CD4-positive, alpha-beta T cell treated with Interleukin-17A for 4 hours (primary cell): ENCODE measurements around the gene RNF31.
"Not testable (repeated sequence)": the region's sequence is repeated elsewhere in the genome, so short reads cannot be mapped to it uniquely, and the experiment has no call there.

Experiments
- DNase-seq: peaks from one replicate; pipeline ENCODE4 v3.0.0-alpha.2; 2020; ENCODE audit warnings: mixed read lengths

RNF31 gene

DNA sequence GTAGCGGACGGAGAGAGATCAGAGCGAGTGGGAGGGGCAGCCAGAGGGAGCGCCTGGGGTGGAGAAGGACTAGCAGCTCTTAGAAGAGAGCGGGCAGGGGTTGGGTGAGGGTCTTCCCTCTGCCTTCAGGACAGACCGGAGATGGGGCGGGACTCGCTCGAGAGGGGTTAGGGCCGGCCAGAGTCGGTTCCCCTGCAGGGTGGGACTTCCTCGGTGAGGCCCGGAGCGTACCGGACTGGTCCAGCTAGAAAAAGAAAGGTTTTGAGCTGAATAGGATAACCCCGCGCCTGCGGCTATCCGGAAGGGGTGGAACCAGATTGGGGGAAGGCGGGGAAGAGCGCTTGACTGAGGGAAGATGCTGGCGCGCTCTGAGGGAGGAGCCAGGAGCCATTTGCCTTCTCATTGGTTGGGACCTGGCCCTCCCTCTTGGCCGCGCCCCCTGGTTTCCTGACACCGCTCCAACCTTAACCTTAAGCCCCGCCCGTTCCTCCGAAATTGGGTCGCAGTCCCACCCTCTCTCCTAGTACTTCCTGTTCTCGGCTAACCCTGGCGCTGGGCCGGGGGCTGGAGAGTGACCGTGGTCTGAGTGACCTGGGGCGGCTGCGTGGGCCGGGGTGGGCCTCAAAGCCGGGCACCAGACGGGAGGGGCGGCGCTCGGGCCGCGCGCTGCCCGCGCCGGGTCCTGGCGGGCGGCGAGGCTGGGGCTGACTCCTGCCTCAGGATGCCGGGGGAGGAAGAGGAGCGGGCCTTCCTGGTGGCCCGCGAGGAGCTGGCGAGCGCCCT is at the start of gene RNF31:
TSS of gene RNF31 (plus strand) at position 521 of the 783 bp plus-strand sequence. CDS start at position 722, 201 bp downstream.
- peak; percentile 99 for DNase-seq

DNA sequence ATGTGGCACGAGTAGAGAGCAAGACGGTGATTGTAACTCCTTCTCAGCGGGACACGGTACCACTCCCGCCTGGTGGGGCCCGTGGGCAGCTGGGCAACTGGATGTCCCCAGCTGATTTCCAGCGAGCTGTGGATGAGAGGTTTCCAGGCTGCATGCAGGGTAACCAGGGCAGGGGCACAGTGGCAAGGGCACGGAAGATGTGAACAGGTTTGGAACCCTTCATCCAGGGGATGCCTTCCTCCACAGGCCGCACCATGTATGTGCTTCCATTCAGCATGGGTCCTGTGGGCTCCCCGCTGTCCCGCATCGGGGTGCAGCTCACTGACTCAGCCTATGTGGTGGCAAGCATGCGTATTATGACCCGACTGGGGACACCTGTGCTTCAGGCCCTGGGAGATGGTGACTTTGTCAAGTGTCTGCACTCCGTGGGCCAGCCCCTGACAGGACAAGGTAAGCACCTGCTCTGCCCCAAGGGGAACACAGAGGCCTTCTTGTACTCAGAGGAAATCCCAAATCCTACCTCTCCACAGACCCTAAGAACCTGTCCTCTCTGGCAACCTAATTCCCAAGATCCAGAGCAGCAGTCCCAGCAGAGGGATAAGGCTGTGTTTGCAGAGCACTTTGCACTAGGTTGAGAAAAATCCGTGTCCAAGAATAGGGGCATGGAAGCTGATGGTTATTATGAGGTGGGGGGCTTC is 48.9 kb upstream of the RNF31 start:
- DNase-seq = no peak

- DNase-seq = no peak
Measured at GRCh38 chr14:24098927-24099813, 48.1 kb upstream of the RNF31 start.

DNA sequence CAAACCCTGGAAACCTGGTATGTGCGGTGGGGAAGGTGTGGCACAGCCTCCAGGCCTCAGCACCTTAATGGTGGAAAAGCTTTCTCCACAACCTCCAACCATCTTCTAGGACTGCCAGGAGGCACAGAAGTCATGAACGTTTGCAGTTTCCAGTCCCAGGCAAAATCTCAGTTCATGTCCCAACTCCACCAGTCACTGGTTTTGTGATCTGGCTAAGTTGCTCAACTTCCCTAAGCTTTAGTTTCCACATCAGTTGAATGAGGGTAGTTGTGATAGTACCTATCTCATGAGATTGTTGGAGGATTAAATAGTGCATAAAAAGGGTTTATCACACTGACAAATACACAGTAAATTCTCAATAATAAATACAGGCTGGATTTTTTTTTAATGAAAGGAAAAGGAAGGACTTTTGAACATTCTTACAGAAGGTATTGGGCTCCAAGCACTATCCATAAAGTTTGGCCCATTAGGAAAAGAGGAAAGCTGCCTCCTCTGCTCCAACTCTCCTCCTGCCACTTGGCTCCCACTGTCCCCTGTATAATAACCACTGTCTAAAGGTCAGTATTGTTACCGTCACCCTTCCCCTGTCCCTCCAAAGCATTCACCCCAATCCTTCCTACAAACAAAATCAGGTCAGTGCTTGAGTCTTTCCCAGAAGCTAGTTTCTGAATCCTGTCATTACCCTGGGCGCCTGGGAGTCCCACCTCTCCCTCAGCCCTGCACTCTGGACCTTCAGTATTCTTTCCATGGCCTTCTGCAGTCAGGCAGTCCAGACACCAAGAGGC is 46.9 kb upstream of the RNF31 start:
- DNase-seq = no peak

GRCh38 chr14:24100982-24101494 is 46.3 kb upstream of the RNF31 start:
- no peak for DNase-seq

DNA sequence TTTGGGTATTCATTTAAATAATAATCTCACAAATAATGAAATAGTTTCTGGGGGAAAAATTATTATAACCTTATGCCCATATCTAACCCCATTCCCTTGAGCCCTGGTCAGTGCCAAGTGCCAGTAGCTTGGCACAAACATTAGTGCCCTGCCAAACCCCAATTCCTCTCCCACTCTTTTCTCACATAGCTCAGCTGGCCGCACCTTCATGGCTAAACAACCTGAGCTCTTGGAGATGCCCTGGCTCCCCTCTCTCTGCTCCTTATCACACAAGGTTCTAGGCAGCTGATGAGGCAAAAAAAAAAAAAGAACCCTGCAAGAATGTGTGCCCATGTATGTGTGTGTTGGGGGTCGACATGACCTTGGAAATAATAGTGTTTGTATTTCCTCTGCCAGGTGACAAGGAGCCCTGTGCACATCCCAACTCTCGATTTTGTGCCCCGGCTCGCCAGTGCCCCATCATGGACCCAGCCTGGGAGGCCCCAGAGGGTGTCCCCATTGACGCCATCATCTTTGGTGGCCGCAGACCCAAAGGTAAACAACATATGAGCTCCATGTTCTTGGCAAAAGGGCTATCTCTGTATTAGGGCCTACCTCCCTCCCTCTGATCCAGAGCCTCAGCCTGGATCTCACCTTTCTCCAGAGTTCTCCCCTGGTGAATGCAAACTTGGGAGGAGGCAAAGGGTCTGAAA is 44.8 kb upstream of the RNF31 start:
- no peak for DNase-seq

GRCh38 chr14:24103451-24103850 is 43.8 kb upstream of the RNF31 start:
- no peak for DNase-seq

DNA sequence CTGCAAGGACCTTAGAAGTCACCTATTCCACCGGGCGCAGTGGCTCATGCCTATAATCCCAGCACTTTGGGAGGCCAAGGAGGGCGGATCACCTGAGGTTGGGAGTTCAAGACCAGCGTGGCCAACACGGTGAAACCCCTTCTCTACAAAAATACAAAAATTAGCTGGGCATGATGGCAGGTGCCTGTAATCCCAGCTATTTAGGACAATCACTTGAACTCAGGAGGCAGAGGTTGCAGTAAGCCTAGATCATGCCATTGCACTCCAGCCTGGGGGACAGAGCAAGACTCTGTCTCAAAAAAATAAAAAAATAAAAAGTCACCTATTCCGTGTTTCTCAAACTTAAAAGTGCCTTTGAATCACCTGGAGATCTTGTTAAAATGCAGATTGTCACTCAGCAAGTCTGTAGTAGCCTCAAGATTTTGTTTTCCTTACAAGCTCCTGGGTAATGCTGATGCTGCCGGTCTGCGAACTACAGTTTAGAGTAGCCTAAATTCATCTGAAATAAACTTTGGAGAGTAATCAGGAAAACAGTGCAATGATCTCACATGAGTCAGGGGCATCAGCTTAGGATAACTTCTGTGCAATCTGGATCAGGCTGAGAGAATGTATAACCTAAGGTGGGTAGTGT is 41.6 kb upstream of the RNF31 start:
- not testable (repeated sequence) for DNase-seq

DNA sequence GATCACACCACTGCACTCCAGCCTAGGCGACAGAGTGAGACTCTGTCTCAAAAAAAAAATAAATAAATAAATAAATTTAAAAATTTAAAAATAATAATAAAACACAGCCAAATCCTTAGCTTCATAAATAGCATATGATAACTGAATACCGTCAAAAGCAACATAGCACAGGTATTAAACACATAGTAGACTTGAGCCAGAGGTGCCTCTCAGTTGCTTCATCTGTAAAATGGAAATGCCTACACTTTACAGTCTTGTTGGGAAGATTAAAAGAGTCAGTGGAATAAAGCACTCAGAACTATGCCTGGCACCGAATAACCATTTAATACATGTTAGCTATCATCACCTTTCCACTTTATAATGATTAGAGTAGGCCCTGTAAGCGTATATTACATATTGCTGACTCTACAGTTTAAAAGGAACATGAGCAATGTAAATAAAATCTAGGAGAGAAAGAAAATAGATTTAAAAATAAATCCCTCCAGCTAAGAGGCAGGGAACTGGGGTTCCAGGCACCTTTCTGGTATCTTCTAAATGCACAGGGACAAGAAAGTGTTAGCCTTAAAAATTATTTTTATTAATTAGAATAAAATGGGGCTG is 40.5 kb upstream of the RNF31 start:
- no peak for DNase-seq

DNA sequence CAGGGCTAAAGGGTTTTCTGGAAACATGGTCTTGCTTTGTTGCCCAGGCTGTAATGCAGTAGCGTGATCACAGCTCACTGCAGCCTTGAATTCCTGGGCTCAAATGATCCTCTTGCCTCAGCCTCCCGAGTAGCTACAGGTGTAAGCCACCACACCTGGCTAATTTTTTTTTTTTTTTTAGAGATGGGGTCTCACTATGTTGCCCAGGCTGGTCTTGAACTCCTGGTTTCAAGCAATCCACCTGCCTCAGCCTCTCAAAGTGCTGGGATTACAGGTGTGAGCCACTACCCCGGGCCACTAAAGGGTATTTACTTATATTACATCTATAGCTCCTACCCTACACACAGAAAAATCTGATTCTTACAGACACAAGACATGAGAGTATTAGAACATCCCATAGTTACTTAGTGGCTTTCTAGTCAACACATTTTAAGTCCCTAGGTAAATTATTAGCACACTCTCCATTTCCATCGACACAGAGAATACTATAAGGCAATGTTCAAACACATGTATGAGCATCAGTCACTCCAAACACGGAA is 38.9 kb upstream of the RNF31 start:
- no peak for DNase-seq

GRCh38 chr14:24110060-24110459 is 37.2 kb upstream of the RNF31 start:
- DNase-seq = no peak

- DNase-seq = no peak
Measured at GRCh38 chr14:24110523-24110922, 36.8 kb upstream of the RNF31 start.

- no peak for DNase-seq
Measured at GRCh38 chr14:24113379-24113800, 33.9 kb upstream of the RNF31 start.

DNA sequence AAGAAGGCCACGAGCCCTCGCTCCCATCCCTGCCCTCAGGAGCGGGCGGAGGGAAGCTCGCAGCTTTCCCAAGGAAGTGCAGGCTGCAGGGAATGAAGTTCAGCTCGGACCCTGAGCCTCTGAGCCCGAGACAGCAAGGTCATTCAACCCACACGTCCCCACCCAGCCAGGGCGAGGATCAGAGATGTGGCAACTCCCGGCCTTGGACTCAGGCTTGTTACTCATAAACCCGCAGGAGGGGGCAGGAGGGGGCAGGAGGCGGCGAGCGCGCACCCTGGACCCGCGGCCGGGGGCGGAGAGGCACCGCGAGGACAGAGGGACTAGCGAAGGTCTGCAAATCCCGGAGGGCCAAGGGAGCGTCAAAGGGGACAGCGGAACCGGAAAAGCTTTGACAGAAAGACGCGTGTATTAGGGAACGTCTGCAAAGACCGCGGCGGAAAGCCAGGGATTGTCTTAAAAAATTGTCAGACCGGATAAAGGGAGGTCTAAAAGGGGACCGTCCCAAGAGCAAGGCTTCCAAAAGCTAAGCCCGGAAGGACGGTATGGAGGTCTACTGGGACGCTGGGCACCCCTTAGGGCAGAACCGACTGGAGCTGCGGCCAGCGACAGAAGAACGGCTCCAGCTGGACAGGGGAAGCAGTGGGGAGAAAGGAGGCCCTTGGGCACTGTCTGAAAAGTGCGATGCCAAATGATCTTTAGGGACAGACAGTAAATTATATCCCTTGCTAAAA is 33.3 kb upstream of the RNF31 start:
- peak; percentile 77 for DNase-seq

- DNase-seq = peak; percentile 99
Measured at GRCh38 chr14:24114532-24115421, 32.5 kb upstream of the RNF31 start, which contains the start of the genes DCAF11 and NRL. DCAF11 (plus strand) TSS chr14:24114777; CDS start chr14:24115595, 818 bp downstream. NRL (minus strand) TSS chr14:24114949; CDS start chr14:24082848, 32,101 bp downstream.

DNA sequence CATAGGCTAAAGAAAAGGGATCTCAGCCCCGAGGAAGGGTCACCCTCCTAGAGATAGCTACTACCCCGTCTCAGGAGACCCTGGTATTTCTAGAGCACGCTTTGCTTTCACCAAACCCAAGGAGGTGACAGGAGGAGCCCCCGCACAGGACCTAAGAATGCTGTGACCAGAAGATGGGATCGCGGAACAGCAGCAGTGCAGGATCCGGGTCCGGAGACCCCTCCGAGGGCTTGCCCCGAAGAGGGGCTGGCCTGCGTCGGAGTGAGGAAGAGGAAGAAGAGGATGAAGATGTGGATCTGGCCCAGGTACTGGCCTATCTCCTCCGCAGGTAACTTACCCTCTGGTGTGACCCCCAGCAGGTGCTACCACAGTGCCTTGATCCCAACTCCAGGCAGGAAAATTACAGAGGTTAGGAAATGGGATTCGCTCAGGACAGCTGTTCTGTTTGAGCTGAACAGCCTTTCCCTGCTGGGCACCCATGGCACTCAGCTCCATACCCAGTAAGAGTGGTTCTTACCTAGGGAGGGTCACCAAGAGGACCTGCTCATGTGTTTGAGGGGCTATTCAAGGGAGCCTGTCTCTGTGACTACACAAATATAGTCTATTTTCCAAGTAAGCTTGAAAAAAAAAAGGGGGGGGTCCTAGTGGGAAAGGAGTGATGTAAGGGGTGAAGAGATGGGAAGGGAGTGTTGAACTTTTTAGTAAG is 31.7 kb upstream of the RNF31 start:
- no peak for DNase-seq

DNA sequence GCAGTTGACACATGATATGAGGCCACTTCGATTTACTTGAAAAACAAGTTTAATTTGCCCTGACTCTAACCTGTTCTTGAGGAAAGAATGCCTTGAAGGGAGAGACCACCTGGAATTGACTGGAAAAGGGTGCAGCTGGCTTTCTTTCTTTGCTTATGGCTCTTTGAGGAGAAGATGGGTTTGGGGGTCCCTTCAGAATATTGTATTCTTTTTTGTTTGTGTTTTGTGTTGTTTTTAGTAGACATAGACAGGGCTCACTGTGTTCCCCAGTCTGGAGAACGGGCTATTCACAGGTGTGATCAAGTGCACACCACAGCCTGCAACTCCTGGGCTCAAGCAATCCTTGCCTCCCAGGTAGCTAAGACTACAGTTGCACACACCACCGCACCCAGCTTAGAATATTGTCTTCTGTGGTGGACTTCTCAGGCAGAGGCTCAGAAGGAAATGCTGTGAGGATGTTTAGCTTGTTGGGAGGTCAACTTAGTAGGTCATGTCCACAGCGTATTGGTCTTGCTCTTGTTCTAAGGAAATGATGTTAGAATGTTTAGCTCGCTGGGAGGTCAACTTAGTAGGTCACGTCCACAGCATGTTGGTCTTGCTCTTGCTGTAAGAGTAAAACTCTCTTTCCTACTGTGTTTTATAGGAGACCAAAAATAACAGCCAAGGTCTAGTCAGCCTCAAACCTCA is 31.0 kb upstream of the RNF31 start:
- no peak for DNase-seq
